Cardiac muscle cell (in vitro differentiated cells and primary cell): ENCODE measurements around the gene PRR15L. TPM values are rescaled to one million over a fixed set of nuclear protein-coding genes. Genes with fewer than 3 reads are reported as not detected.

Experiments
- DNase-seq, 2 donors: peaks; one replicate each; pipeline versions ENCODE4 v3.0.0 to v3.0.0-alpha.2; 2010 to 2017; ENCODE audit warnings: low read depth in 1 of 2, low spot score in 1 of 2
- H3K27ac ChIP-seq: fragments of 200-600 bp; sonication (generic); 2 replicates; pipeline ENCODE4 v1.5.1; 2016
- H3K27me3 ChIP-seq: fragments of 200-600 bp; sonication (generic); 2 replicates; pipeline ENCODE4 v1.6.0; 2016; ENCODE audit warnings: control low read depth
- H3K36me3 ChIP-seq: fragments of 200-600 bp; sonication (generic); 2 replicates; pipeline ENCODE4 v1.5.1; 2016; ENCODE audit warnings: control low read depth
- H3K4me1 ChIP-seq: fragments of 200-600 bp; sonication (generic); 2 replicates; pipeline ENCODE4 v1.8.1; 2017; ENCODE audit warnings: low read depth, mild to moderate bottlenecking, mixed run types
- H3K4me3 ChIP-seq: fragments of 200-600 bp; sonication (generic); 2 replicates; pipeline ENCODE4 v1.5.1; 2016; ENCODE audit warnings: mild to moderate bottlenecking
- H3K9me3 ChIP-seq: fragments of 200-600 bp; sonication (generic); 2 replicates; pipeline ENCODE4 v1.5.1; 2017; ENCODE audit warnings: low read depth, mild to moderate bottlenecking, control low read depth
- polyA plus RNA-seq: library from polyadenylated mRNA; unstranded; fragments of >200 nt; fragmentation: Nextera tagmentation; extraction: Ambion mirVana; gene quantifications from 2 replicates; pipeline ENCODE4 v1.2.1, GENCODE V29; 2016
- total RNA-seq: library from RNA; depleted of rRNA; stranded (reverse); fragments of >200 nt; gene quantifications from 2 replicates; pipeline ENCODE4 v1.2.3, GENCODE V29; 2016
- TF ChIP-seq, protein P1 (sequence below): IDR thresholded peaks from 2 replicates; pipeline ENCODE4 v1.5.1; 2012; ENCODE audit warnings: low read depth, mild to moderate bottlenecking, low read length

Gene PRR15L
- total and polyA plus RNA-seq, 2 experiments from 2014 or later: not detected

DNA sequence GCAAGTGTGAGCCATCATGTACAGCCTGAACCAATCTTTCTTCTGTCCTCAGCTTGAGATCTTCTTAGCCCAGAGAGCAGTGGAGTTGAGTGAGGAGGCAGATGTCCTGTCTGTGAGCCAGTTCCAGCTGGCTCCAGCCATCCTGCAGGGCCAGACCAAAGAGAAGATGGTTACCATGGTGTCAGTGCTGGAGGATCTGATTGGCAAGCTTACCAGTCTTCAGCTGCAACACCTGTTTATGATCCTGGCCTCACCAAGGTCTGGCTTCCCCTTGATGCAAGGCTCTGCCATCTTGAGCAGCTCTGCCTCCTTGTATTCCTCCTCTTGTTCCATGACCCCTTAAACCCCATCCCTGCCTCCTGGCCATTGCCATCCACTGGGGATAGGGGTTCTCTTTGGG, 22.9 kb upstream of the PRR15L start:
- Histone ChIP-seq H3K36me3 (peaks cover 5% of the 10 kb centered on the region), H3K27ac (no peak overlapping the region), H3K27me3 (no peaks in the 10 kb centered on the region), H3K4me1 (peaks cover 38% of the 10 kb centered on the region), H3K9me3 (no peaks in the 10 kb centered on the region), H3K4me3 (no peak overlapping the region)
- TF ChIP-seq, protein P1, sequence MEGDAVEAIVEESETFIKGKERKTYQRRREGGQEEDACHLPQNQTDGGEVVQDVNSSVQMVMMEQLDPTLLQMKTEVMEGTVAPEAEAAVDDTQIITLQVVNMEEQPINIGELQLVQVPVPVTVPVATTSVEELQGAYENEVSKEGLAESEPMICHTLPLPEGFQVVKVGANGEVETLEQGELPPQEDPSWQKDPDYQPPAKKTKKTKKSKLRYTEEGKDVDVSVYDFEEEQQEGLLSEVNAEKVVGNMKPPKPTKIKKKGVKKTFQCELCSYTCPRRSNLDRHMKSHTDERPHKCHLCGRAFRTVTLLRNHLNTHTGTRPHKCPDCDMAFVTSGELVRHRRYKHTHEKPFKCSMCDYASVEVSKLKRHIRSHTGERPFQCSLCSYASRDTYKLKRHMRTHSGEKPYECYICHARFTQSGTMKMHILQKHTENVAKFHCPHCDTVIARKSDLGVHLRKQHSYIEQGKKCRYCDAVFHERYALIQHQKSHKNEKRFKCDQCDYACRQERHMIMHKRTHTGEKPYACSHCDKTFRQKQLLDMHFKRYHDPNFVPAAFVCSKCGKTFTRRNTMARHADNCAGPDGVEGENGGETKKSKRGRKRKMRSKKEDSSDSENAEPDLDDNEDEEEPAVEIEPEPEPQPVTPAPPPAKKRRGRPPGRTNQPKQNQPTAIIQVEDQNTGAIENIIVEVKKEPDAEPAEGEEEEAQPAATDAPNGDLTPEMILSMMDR: no peak
- no peak for DNase-seq

DNA sequence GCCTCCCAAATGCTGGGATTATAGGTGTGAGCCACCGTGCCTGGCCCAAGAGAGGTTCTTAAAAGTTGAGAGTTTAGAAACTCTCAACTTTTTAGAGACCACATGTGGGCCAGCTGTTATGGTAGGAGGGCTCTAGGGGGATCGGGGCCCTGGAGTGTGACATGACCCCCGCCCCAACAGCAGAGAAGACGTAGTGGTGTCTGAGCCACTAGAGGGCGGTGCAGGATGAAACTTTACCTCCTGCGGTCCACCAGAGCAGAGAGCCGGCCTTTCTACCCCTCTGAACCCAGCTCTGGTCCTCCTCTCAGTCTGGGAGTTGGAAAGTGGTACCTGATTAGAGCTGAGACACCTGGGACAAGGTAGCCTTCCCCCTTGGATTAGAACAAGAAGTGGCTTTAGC, 20.6 kb upstream of the PRR15L start:
- Histone ChIP-seq H3K36me3 (peaks cover 14% of the 10 kb centered on the region), H3K9me3 (no peaks in the 10 kb centered on the region), H3K27ac (no peak overlapping the region), H3K4me1 (peaks cover 28% of the 10 kb centered on the region), H3K4me3 (no peak overlapping the region), H3K27me3 (no peaks in the 10 kb centered on the region)
- peak; percentile 75 to 85 for DNase-seq
- TF ChIP-seq, protein P1: peak; percentile 80

DNA sequence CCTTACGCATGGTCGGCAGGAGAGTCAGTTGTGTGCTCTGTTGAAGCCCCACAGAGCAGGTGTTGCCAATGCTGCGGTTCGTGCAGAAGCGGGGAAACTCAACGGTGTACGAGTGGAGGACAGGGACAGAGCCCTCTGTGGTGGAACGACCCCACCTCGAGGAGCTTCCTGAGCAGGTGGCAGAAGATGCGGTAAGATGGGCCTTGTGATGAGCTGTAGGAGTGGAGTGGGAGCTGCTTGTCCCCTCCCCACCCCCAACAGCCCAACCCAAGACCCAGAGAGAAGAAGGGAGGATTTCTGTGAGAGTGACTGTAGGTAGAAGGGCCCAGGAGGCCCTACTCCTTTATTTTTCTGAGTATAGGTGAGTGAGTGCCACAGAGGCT, 18.1 kb upstream of the PRR15L start:
- Histone ChIP-seq H3K27ac (no peak overlapping the region), H3K36me3 (peaks cover 14% of the 10 kb centered on the region), H3K4me1 (peaks cover 8% of the 10 kb centered on the region), H3K9me3 (no peaks in the 10 kb centered on the region), H3K27me3 (no peaks in the 10 kb centered on the region), H3K4me3 (no peak overlapping the region)
- TF ChIP-seq, protein P1: no peak
- no peak for DNase-seq

DNA sequence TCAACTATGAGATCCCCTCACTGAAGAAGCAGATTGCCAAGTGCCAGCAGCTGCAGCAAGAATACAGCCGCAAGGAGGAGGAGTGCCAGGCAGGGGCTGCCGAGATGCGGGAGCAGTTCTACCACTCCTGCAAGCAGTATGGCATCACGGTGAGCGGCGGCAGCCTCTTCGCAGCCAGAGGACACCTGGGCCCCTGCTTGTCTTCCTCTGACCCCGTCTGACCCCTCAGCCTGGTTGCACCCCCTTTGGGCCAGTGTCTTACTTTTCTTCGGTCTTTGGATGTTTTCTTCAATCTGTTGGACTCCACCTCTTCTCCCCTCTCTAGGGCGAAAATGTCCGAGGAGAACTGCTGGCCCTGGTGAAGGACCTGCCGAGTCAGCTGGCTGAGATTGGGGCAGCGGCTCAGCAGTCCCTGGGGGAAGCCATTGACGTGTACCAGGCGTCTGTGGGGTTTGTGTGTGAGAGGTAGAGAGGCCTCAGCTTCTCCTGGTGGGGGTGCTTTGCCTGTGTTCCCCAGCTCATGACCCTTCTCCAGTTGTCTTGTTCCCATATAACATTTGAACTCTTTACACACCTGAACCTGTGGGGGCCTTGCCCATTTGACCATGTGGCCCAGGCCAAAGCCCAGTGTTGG, 17.6 kb upstream of the PRR15L start:
- no peaks in the 10 kb centered on the region for H3K9me3 ChIP-seq
- TF ChIP-seq, protein P1: no peak
- H3K27ac ChIP-seq: no peak overlapping the region
- DNase-seq: no peak
- no peaks in the 10 kb centered on the region for H3K27me3 ChIP-seq
- H3K4me3 ChIP-seq: no peak overlapping the region
- peaks cover 8% of the 10 kb centered on the region for H3K4me1 ChIP-seq
- peaks cover 14% of the 10 kb centered on the region for H3K36me3 ChIP-seq

DNA sequence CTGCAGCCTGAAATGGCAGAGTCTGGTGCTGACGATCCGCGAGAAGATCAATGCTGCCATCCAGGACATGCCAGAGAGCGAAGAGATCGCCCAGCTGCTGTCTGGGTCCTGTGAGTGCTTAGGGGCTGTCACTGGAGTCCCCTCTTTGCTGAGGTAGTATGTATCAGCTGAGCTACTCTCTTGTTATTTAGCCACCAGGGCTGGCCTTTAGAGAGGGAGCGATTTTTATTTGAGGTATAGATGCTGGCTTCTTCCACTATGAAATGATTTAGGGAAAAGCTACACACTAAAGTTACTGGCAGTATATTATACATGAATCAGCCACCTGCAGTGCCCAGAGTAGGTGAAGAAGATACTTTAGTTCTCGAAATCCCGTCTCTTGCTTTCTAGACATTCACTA, 15.9 kb upstream of the PRR15L start:
- H3K4me3 ChIP-seq: no peak overlapping the region
- no peak for DNase-seq
- no peak overlapping the region for H3K27ac ChIP-seq
- H3K27me3 ChIP-seq: no peaks in the 10 kb centered on the region
- H3K4me1 ChIP-seq: no peaks in the 10 kb centered on the region
- TF ChIP-seq, protein P1: no peak
- peaks cover 14% of the 10 kb centered on the region for H3K36me3 ChIP-seq
- no peaks in the 10 kb centered on the region for H3K9me3 ChIP-seq
